GM18502 (cell line): ENCODE measurements around the gene MDP1.

Experiments
- ATAC-seq: cut with Tn5 transposase; IDR thresholded peaks from one replicate; pipeline ENCODE4 v1.9.1; 2021; ENCODE audit warnings: mild to moderate bottlenecking; ENCODE audit not compliant: unreplicated experiment, poor library complexity

MDP1 gene

GRCh38 chr14:24185026-24185425 lies 30.8 kb downstream of the MDP1 start:
- no peak for ATAC-seq

- ATAC-seq: no peak
Observed at GRCh38 chr14:24184104-24184970, 31.5 kb downstream of the MDP1 start.

DNA sequence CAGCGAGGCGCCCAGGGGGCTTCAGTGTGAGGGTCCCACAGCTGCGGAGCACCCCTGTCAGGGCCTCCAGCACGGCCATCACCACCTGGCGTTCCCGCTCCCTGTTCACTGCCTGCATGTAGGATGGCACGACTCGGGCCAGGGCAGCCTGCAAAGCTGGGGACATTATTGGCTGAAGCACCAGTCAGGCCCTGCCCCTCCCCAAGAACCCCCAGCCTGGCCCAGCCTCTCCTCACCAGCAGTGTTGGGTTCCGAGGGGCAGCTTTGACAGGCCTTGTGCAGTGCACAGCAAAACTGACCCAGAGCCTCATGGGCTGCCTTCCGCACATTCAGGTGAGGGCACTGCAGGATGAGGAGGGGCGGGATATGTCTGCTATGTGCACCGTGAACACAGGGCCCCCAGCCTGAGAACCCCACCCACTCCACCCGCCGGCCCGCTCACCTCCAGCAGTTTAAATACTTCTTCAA lies 32.8 kb downstream of the MDP1 start:
- ATAC-seq: no peak

DNA sequence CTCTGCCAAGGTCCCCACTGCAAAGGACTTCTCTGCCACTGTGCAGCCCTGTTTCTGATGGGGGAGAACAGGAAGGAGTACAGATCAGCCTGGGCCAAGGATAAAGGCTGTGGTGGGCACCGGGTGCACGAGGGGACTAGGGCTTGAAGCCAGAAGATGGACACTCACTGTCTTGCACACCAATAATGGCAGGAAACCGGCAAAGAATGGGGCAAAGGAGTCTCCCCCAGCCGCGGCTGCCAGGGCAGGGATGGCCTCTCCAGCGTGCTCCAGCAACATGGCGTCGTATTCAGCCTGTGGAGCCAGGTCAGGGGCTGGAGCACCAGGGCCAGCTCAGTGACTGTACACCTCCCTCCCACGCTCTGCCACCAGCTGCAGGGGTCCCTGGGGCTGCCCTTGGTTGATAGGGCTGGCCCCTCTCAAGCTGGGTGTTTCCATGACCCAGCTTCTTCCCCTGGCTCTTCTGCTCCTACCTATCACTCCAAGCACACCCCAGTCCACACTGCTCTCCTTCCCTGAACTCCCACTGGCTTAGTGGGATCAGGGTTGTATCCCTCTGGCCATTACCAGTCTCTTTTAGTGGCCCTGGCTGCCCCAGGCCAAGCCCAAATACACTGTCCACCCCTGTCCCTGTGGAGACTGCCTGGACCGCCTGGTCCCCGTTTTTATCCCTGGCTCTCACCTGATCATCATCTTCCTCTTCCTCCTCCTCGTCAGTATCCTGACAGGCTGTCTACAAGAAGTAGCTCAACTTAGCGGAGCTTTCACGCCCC lies 33.6 kb downstream of the MDP1 start:
- ATAC-seq: no peak

DNA sequence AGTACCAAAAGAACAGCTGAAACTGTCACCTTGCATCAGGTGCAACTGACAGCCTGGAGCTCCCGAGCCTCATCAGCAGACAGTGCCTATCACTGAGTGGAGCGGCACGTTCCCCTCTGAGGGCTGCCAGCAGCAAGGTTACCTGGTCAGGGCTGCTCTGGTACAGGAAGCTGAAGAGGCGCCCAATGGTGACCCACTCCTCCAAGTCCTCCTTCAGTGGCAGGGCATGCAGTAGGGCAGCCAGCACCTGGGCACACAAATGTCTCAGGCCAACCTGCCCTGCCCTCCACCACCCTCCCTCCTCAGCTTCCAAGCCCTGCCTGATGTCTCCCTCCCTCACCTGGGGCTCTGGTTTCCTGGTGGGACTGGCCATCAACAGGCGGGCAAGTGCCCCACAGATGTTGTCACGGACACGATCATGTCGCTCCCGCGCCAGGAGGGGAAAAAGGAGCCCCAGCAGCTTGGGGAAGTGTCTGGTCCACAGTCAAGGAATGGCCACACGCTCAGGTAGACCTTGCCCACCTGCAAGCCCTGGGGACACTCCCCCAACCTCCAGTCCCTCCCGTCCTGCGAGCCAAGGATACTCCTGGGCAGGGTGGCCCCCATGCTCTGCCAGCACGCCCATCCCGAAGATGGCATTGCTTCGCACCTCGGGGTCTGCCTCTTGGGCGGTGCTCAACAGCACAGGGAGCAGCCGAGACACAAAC lies 34.3 kb downstream of the MDP1 start:
- no peak for ATAC-seq

DNA sequence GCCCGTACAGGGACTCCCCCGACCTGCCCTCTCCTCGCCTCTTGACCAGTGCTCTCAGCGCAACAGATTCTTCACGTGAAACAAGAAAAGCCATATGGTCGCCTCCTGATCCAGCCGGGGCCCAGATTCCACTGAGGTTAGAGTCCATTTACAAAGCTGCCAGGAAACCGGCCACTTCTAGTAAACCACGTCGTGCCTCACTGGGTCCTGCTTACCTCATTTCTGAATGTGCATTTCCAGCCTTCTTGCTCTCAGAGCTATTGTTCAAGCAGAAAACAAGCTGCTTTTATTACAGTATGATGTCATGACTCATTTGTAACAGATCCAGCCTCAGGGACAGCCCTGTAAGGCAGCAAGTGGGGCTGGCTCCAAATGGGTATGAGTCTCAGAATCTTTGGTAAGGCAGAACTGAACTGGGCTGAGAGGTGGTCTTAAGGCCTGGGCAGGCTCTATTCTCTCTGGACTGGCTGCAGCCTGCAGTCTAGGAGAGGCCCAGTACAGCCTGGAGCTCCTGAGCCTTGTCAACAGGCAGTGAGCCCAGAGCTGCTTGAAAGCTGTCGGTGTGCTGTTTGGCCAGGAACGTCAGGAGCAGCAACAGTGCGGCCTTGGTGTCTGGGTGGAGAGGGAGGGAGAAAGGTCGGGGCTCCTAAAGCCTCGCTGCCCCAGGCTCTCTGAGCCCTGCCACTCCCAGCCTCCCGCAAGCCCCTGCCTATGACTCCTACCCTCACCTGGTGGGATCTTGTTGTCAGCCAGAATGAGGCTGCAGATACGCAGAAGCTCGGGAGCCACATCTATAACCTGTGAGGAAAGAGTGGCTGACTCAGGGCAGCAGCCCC lies 35.7 kb downstream of the MDP1 start:
- no peak for ATAC-seq

GRCh38 chr14:24179294-24179960 lies 36.4 kb downstream of the MDP1 start:
- ATAC-seq: no peak

DNA sequence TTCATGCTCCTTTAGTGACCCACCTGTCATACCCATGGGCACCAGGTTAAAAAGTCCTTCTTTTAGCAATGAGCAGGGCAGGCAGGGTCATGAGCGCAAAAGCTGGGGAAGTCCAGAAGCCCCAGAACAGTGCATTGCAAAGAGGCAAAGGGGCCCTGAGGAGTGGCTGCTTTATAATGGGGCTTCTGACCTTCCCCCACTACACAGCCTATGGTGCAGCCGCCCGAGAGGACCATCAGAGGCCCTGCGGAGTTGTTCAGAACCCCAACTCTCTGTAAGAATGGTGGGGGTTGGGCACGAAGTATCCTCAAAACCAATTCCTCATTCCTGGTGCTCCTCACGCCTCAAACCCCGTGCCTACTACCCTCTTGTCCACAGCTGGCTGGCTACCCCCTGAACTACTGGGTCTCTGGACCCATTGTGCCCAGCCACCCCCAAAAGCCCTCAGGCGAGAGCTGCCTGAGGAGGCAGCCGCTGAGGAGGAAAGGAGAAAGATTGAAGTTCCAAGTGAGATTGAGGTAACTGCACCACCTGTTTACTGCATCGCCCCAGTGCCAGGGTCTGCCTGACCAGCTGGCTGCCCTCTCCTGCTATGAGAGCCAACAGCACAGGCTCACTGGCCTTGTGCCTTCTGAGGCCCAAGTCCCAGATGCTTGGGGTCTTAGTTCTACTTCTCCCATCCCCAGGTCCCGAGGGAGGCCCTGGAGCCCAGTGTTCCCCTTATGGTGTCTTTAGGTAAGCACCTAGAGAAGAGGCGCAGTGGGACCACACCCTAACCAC lies 37.3 kb downstream of the MDP1 start:
- no peak for ATAC-seq

- no peak for ATAC-seq
Observed at GRCh38 chr14:24177891-24178290, 38.0 kb downstream of the MDP1 start.

DNA sequence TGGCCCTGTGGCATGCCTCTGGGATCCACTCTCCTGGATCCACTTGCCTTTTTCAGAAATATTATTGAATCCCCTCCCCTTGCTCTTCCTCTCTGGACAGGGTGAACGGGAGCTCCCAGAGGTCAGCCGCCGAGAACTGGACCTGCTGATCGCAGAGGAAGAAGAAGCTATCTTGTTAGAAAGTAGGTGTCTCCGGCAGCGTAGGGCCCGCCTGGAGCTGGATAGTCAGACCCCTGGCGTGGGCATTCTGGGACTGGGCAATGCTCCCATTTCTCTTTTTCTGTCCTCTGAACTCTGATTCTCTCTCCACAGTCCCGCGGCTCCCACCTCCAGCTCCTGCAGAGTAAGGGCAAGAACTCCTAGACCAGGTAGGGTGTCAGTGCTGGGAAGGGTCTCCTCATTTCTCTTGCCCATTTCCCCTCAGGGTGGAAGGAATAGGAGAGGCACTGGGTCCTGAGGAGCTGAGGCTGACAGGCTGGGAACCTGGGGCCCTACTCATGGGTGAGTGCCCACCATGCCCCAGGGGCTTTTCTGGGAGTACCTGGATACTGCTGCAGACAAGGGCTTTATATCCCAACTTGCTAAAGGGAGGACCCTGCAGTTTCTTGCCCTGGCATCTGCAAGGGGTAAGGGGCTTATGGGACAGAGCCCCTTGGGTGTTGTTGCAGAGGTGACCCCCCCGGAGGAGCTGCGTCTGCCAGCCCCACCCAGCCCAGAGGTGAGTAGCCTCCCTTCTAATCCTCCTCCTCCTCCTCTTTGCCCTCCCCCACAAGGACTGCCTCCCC lies 38.6 kb downstream of the MDP1 start:
- ATAC-seq: no peak

DNA sequence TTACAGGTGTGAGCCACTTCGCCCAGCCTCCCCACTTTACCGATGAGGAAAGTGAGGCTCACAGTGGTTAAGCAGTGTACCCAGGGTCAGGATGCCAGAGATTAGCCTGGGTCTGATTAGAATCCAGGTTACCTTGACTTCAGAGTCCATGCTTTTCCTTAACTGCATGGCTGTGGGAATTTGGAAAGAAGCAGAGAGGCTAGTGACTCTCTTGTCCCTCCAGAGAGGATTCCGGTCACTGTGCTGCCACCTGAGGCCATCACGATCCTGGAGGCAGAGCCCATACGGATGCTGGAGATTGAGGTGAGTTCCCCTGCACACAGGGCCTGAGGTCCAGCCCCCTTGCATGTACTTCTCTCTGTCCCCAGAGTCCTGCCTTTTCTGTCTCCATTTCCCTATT lies 39.3 kb downstream of the MDP1 start:
- ATAC-seq: no peak

- no peak for ATAC-seq
Observed at GRCh38 chr14:24172871-24173281, 43.0 kb downstream of the MDP1 start.

DNA sequence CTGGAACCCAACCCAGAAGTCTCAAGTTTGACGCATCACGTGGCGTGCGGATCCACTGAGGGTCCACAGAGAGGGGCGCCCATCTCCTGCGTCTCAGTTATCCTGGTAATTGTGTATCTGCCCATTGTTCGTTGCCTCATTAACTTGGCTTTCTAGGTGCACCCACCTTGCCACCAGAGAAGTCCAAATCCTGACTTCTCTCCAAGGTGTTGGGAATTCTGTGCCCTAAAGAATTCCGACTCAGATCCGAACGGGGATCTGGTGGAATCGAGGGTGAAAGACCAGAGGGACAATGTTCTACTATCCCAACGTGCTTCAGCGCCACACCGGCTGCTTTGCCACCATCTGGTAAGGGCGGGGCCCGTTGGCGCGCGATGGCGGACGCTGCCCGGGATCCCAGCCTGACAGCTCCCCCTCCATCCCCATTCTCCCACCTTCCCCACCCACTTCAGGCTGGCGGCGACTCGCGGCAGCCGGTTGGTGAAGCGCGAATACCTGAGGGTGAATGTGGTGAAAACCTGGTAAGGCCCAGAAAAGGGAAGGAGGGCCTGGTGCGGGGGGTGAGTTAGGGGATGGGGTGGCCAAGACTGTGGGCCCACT lies 43.5 kb downstream of the MDP1 start:
- ATAC-seq: no peak

- peak; percentile 92 for ATAC-seq
Observed at GRCh38 chr14:24171422-24172260, 44.2 kb downstream of the MDP1 start, which contains the start of gene REC8. TSS of gene REC8 (plus strand) at chr14:24172080. CDS start at chr14:24172553, 473 bp downstream.

DNA sequence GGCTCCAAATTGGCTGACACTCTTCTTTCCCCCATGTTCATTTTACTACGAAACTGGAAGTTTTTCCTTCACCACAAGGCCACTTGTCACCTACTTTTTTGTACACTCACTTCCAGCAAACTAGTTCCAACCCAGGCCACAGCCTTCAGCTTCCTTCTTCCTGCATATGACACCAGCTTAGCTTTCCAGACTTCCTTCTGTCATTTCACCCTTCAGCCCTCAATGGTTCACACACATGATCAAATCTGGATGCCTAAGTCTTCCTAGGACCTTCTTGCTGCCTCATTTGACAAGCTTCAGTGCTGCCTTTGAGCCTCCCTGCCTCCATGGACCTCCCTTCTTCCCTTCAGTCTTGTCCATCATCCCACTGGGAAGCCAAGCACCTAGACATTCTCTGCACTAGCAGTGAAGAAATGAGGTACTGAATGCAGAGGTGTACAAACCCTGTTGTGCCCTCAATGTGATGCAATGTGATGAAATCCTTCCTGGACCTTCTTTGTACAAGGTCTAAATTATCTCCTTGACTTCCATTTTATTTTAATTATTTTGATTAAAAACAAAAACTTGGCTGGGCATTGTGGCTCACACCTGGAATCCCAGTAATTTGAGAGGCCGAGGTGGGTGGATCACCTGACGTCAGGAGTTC lies 48.3 kb downstream of the MDP1 start:
- no peak for ATAC-seq

DNA sequence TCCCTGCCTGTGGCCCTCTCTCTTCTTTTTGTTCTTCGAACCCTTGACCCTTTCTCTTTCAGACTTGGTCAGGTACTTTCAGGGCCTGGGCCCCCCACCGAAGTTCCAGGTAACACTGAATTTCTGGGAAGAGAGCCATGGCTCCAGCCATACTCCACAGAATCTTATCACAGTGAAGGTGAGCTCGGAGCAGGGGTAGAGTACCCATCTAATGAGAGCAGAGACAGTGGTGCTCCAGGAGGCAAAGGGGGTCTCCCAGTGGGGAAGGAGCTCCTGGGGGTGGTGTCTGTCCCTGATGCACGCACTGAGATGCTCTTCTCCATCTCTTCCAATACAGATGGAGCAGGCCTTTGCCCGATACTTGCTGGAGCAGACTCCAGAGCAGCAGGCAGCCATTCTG lies 50.1 kb downstream of the MDP1 start:
- no peak for ATAC-seq
